Stimulated activated CD8-positive, alpha-beta memory T cell treated with anti-CD3 and anti-CD28 coated beads, Interleukin-4, amount 100 ng/mL, for 48 hours (primary cell): ENCODE results near the gene TUT1.
"Not testable (repeated sequence)": the region's sequence is repeated elsewhere in the genome, so short reads cannot be mapped to it uniquely, and the experiment has no call there.

ENCODE experiments used
- DNase-seq: peaks from one replicate; pipeline ENCODE4 v3.0.0-alpha.2; 2020

Gene TUT1

DNA sequence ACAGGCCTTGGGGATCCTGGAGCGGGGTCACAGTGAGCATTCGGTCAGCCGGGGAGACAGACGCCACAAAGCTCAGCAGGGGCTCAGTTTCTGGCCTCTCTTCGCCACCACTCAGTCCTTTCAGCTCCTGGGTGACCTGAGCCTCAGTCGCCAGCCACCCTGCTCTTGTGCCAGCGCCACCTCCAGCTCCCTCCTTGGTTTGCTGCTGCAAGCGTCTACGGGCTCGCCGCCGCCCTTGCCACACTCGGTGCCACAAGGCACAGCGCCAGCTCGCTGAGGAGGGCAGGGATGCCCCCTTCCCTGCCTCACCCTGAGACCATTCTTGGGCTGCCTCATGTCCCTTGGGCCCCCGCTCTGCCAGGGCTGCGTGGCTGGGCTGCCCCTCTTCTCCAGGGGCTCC, 16.2 kb downstream of the TUT1 start:
- DNase-seq = no peak

DNA sequence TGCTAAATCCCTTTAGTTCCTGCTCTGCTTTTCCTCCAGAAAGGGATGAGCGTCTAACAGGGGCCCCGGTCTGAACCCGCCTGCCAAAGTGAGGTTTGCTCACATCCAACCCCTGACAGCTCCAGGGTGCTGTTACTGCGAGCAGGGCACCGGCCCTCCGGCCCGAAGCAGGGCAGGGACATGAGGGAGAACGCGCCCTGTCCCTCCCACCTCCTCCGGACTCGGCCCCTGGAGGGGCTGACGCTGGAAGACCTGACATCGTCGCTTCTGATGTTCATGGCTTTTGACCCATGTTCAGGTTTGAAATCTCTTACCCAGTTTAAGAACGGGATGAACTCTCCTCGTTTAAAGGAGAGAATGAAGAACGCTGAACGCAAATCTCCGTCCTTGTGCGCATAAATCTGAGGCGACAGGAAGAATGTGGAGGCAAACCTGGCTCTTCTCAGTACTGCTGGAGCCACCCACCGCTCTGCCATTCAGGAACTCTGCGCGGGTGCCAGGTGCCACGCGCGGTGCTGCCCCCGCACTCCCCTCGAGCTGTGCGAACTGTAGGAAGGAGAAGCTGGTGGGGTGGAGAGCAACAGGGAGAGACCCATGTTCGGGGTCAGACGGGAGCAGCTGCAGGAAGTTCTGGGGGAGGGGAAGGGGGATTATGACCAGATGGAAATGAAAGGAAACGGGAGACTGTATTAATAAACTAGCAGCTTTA, 16.8 kb downstream of the TUT1 start:
- DNase-seq = no peak

DNA sequence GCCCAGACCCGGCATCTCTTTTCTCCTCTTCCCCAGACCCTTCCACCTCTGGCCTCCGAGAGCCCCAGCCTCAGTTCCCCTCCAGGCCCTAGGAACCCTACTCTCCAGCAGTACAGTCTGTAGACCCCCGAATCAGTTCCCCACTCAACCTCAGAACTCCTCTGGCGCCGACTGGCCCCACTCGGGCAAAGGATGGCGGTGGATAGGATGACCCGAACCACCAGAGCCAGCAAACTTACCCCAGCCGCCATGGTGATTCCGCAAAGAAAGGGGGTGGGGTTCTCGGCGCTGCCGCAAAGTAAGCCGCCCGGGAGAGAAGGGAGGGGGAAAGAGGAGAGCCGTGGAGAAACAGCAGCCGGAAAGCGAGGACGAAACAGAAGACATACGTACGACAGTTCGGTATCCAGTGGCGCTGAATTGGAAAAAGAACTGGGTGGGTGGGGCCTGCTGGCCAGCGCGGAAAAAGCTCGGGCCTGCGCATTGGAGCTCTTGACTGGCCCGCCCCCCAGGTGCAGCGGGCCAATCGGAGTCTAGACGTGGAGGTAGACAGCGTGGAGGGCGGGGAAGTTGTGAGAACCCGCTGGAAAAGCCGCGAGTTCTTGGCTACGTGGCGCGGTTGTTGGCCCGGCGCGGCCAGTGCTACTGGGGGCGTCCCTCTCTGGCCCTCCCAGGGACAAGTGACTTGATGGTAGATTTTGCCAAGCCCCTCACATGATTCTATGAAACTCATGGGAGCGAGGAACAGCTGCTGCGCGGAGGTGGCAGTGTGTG, 17.5 kb downstream of the TUT1 start, which contains the start of gene EEF1G:
Gene EEF1G (minus strand): TSS at position 300 of the 771 bp plus-strand sequence. CDS start 49 bp downstream, at position 251.
- peak; percentile 97 for DNase-seq

DNA sequence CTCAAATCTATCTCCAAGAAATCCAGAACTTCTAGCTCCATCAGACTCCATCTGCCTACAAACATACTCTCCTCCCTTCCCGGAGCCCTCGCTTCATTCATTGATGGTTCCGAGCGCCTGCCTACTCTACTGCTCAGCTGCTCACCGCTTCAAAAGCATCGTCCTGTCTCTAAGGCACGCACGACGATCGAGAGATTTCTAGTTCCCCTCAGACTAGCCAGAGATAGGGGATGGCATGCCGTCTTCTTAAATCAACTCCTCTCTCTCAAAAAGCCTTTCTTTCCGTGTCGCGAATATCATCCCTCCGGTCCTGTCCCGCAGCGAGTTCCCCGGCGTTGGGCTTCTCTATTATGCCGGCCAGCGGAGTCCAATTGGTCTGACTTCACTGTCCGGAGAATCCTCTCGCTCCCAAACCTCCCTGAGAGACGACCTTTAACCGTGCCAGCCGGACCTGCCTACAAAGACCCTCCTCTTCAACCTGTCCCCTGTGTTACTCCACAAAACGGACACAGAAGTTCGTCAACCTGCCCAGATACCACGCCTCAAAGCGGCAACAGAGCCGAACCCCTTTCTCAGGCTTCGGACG, 18.2 kb downstream of the TUT1 start:
- no peak for DNase-seq

DNA sequence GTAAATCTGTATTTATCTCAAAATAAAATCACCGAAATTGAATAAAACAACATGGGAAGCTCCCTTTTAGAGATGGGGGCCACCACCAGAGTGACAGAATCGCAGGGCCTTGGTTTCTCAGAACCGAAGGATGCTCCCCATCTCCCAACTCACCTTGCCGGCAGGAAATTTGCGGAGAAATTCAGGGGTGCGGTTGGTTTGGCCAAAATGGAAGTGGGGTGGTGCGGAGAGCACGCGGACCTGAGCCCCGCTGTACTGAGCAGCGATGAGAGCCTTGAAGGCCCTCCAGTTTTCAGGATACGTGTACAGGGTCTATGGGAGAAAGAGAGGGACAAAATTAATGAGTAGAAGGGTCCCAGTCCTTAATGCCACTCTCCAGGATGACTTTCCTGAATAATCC, 18.9 kb downstream of the TUT1 start:
- DNase-seq = no peak

DNA sequence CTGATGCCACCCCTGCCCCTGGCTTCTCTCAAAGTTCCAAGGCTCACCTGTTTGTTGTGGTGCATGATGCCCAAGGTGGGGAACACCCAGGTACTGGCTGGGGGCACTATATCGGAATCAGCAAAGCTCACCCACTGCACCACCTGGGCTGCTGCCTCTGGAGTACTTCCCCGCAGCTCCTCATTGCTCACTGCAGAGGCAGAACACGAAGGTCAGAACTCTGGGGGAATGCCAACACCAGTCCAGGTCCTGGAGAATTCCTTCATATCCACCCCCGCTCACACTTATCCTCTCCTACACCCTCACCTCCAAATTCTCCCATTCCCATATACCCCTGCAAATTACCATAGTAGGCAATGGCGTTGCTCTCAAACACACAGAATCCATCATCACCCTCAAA, 19.8 kb downstream of the TUT1 start:
- not testable (repeated sequence) for DNase-seq

DNA sequence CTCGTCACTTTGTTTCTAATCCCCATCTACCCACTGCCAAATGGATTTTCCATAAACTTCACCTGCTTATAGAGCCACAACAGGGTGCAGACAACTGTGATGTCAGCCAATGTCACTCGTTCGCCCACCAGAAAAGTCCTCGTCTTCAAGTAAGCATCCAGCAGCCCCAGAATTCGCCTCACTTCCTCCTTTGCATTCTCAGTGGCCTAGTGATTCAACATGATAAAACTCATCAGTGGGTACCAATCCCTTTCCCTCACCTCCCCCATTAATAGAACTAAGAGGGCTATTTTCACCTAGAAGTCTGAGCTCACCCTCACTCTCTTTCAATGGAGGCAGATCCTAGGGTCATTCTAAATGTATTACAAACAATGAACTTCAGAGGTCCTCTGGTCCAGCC, 20.4 kb downstream of the TUT1 start:
- not testable (repeated sequence) for DNase-seq

DNA sequence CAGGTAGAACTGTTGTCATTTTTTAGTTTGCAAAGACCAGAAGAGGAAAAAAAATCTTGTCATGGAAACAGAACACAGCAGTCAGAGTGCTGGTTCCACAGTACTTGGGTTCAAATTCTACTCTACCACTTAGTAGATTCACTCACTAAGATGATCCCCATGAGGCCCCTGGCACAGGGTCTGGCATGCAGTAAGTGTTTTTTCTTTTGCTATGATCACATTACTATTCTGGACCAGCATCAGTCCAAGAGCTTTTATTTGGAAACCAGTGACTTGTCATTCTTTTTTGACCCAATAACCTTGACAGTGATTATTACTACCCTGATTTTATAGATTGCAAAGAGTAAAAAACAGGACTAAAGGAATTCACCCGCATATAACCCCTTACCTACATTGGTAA, 21.7 kb downstream of the TUT1 start:
- DNase-seq = no peak

DNA sequence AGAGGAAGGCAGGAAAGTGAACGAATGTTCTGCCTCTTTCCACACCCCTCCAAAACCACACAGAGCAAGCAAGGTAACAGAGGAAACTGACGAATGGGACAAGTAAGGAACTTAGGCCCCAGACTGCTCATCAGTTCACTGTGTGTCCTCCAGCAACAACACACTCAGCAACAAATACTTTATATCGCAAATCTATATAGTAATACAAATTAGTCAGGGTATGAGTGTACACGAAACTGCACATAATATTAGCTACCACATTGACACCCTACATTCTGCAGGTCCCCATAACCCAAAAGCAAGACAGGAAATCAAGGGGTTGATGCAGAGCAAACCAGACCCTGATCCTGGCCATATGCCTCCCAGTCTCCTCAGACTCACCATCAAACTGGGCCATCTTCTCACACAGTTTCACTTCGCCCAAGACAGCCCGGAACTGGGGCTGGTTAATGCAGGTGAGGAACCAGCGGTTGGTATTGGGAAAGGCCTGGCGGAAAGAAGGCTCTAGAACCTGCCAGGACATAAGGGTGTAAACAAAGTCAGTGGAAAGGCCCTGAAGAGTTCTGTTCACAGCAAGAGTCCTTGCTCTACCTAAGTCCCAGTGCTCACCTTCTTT, 24.2 kb downstream of the TUT1 start:
- DNase-seq = no peak

DNA sequence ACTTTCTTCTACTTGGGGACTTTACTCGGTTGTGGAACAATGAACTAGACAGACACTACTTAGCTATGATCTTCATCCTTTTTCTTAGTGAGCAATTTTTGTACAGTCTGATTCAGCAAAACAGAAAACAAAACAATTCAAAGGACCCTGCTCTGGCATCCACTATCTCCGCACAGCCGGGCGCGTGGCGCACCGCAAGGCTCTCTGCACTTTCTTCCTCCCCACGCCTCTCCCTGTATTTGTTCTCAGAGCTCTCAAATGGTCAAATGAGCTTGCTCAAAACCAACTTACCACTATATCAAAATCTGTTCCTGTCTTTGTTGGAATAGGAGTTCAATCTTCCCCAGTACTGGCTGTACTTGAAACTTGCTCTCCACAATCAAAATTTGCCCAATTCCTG, 25.1 kb downstream of the TUT1 start:
- DNase-seq = no peak

DNA sequence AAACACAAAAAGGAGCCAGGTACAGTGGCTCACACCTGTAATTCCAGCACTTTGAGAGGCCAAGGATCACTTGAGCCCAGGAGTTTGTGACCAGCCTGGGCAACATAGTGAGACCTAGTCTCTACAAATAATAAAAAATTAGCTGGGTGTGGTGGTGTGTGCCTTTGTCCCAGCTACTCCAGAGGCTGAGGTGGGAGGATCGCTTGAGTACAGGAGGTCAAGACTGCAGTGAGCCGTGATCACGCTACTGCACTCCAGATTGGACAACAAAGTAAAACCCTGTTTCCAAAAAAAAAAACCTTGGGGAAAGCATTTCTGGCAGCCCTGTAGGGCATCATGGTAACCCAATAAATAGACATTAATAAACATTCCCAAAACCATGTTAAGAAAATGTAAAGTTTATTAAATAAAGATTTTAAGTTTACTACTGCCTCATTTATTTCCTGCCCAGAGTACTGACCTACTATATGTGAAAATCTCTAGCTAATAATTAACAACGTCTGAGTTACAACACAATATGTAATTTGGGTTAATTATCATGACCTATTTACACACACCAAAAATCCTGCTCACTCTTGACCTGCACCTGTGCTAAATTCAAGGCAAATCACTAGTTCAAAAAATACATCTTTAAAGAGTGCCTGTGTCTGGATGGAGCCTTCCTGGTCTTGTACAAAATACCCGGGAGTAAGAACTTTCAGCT, 26.1 kb downstream of the TUT1 start:
- DNase-seq = no peak

DNA sequence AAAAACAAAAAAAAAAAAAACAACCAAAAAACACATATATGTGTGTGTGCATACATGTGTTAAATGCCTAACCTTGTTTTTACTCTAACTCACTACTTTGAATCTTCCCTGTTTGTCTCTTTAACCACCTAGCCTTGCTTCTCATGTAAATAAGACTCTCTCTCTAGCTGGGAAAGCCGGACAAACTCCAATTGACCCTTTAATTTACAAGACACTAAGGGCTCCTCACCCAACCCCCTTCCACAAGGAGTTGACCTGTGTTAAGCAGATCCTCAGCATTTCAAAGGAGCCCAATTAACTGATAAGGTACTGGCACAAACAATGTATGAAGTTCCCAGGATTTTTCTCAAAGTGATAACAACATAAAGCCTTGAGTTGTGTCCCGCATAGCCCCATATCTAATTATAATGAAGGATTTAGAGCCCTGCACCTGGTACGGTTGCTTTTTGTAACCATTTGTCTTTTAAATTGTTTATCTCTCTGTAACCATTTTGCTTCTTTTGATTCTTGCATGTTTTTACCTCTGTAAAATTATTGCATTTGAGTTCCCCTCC, 29.6 kb downstream of the TUT1 start:
- DNase-seq = not testable (repeated sequence)

DNA sequence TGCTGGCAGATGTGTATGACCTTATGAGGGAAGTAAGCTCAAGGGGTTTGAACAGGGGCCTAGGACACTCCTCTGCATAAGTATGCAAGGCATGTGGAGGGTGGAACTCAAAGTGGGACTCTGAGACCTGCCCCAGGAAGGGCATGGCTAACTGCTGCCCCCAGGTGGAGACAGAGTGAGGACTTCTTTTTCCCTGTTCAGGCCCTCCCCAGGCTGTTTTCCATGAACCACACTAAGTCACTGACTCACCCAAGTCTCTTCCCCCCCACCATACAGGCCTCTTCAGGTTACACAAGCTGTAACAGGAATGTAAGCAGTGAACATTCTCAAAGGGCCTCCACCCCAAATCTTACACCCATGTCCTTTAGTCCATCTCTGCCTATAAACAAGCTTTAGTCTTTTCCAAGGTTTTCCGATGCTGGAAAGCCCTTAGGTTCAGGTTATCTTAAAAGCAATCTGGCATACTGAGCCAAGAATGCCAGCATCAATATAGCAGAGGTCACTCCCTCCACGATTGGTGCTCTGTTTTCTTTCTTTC, 30.7 kb downstream of the TUT1 start:
- peak; percentile 83 for DNase-seq

DNA sequence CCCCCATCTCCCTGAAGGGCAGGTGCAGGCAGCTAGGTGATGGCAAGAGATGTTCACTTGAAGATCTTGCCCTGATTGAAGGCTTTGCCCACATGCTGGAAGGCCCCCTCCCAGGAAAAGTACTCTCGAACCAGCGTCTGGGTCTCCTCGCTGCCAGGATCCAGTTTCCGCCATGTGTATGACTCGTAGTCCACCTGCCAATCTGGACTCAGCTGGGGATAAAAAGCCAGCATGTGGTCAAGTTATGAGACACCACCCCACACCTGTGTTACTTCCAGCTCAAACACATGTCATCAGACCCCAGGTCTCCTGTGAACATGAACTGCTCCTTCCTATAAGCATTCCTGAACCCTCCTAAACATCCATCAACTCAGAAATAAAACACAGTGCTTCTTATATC, 31.7 kb downstream of the TUT1 start:
- DNase-seq = not testable (repeated sequence)

DNA sequence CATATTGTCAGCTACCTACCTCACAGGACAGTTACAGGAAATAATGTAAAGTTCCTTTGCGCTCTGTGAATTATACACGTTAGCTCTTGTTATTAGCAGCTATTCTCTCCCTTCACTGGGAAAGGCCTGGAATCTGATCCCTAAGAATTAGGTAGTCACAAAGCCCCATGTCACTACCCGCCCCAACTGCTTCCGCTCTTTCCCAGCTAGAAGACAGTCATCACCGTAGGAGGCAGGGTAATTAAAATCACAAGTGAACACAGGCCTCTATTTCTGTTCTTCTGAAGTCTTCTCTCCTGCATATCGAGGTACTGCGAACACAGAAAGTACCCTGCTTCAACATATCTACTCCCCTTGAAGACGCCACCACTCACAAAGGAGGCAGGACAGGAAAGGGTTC, 32.1 kb downstream of the TUT1 start:
- no peak for DNase-seq

DNA sequence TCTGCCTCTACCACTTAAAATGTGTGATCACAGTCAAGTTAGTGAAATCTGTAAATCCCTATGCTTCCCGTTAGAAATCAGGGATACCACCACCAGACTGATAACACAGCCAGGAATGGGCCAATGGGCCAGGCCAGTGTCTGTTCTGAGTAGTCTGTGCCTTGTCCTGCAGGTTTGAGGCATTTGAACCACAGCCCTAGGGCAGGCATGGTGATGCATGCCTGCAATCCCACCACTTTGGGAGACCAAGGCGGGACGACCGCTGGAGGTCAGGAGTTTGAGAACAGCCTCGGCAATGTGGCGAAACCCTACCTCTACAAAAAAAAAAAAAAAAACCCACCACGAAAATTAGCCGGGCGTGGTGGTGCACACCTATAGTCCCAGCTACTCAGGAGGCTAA, 32.7 kb downstream of the TUT1 start:
- no peak for DNase-seq

DNA sequence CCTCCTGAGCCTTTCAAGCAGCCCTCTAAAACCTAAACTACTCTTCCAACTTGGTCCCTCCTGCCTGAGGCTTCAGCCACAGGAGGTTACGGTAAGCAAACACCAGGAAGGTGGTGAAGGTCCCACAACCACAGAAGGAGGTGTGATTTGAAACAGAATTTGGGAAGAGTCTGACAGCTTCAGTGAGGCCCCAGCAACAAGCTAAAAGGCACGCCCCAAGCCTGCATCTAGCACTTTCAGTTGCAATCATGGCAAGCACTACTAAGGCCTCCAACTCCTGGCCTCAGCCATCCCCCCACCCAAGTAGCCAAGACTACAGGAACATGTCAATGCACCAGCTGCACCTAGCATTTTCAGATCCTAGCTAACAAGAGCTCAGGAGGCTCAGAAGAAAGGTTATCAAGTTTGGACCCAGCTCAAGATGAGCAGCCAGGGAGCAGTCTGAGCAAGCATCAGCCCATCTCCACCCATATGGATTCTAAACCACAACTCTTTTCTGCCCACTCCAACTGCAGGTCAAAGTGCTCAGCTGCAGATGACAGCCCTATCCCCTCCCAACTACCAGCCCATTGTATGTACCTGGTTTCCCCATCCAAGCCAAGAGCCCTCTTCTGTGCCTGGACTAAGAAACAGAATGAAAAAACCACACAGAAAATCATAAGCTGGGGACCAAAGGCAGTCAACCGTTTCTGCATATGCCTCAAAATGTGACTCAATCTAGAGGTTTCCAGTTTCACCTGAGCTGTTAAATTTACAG, 34.3 kb downstream of the TUT1 start:
- peak; percentile 78 for DNase-seq

DNA sequence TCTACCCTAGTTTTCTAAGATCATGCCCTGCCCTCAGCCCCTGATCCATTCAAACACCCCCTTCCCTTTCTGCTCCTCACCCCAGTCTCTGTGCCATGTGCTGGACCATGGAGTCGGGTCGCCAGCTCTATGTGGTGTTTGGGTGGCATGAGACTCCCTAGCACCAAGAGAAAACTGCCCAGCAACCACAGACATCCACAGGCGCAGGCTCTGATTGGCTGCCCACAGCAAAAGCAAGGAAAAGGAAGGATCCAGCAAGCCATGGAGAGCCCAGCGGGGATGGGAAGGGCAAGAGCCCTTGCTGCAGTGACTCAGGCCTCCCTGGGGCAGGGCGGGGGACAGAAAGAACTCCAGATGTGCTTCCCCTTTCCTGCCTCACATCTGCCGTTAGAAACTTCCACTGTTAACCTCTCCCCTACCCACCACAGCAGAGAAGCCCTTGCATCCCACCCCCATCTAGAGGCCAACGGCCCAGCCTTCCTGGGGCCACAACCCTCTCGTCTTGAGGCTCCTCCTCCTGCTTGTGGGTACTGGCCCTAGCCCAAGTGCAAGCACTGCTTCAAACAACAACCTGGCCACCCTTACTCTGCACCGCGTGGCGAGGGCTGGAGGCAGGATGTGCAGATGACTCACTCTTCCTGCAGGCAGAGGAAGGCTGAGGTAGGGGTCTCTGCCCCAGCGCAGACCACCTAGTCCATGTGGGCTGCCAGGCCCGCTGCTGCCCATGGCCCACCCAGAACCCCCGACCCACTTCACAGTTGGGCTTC, 35.0 kb downstream of the TUT1 start:
- DNase-seq = peak; percentile 87

DNA sequence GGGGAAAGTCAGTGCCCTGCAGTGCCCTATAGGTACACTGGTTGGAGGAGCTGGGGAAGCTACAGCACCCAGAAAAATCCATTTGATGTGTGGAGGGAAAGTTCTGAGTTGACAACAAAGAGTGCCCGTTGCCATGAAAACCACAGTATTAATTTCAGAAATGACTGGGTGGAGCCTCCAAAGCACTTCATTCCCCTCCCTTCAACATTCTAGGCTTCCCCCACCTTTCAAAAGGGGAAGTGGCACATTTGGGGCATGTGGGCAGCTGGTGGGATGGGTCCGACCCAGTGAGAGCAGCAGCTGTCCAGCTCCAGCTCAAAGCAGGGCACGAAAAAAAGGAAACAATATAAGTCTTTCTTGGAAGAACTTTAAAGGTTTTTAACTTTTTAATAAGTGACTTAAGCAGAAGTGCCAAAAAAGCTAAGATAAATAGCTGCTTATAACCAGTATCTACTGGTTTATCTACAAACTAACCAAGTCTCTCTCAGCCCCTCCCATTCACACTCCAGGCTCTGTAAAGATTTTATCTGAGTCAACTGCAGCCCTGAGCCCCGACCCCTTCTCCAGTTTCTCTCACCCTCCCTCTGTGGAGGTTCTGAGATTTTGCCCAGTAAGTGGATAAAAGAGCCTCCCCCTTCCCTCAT, 35.7 kb downstream of the TUT1 start:
- DNase-seq = peak; percentile 62
